ENCODE measurements around the gene GNG7.
"Not testable (repeated sequence)": the region's sequence is repeated elsewhere in the genome, so short reads cannot be mapped to it uniquely, and the experiment has no call there.

The GNG7 gene

GRCh38 chr19:2591537-2592291, 110.8 kb downstream of the GNG7 start:
- no peak for DNase-seq

GRCh38 chr19:2590630-2591399, 111.7 kb downstream of the GNG7 start:
- DNase-seq = no peak

GRCh38 chr19:2589441-2589840, 113.1 kb downstream of the GNG7 start:
- no peak for DNase-seq

GRCh38 chr19:2588081-2588777, 114.3 kb downstream of the GNG7 start:
- no peak for DNase-seq

GRCh38 chr19:2587001-2587719, 115.3 kb downstream of the GNG7 start:
- DNase-seq = no peak

GRCh38 chr19:2586196-2586595, 116.3 kb downstream of the GNG7 start:
- no peak for DNase-seq

GRCh38 chr19:2584002-2584401, 118.5 kb downstream of the GNG7 start:
- DNase-seq = no peak

GRCh38 chr19:2582984-2583956, 119.2 kb downstream of the GNG7 start:
- no peak for DNase-seq

GRCh38 chr19:2580396-2580795, 122.1 kb downstream of the GNG7 start:
- not testable (repeated sequence) for DNase-seq

- DNase-seq = no peak
Measured at GRCh38 chr19:2579678-2580280, 122.7 kb downstream of the GNG7 start.

GRCh38 chr19:2578901-2579677, 123.4 kb downstream of the GNG7 start:
- DNase-seq = no peak

- DNase-seq = no peak
Measured at GRCh38 chr19:2578391-2578890, 124.1 kb downstream of the GNG7 start.

GRCh38 chr19:2577722-2578335, 124.7 kb downstream of the GNG7 start:
- no peak for DNase-seq

GRCh38 chr19:2575734-2576481, 126.6 kb downstream of the GNG7 start:
- peak; percentile 68 for DNase-seq

GRCh38 chr19:2574971-2575630, 127.4 kb downstream of the GNG7 start:
- no peak for DNase-seq

GRCh38 chr19:2574478-2574931, 128.0 kb downstream of the GNG7 start:
- DNase-seq = no peak

- no peak for DNase-seq
Measured at GRCh38 chr19:2573916-2574315, 128.6 kb downstream of the GNG7 start.

GRCh38 chr19:2572152-2572551, 130.3 kb downstream of the GNG7 start:
- not testable (repeated sequence) for DNase-seq

All from NCI-H2171 (cell line).